22Rv1 (cell line): ENCODE measurements around the gene FOXP4.

Source experiments
- CTCF ChIP-seq: fragments of 450-650 bp; IDR thresholded peaks from 2 replicates; pipeline ENCODE4 v1.5.1; 2017; ENCODE audit warnings: mild to moderate bottlenecking
- ZFX ChIP-seq: fragments of 450-650 bp; IDR thresholded peaks from 2 replicates; pipeline ENCODE4 v1.6.1; 2017; ENCODE audit warnings: antibody characterized with exemption, borderline replicate concordance

GRCh38 chr6:41636833-41637193, 90.6 kb downstream of the FOXP4 start:
- no peak for TF ChIP-seq CTCF
- no peak for TF ChIP-seq ZFX
